Astrocyte of the spinal cord (primary cell): Measurements from ENCODE around the gene AHCYL1.

Experiments used
- DNase-seq: peaks from one replicate; pipeline ENCODE4 v3.0.0; 2011; ENCODE audit warnings: low read depth, low spot score
- H3K4me3 ChIP-seq: 2 replicates; pipeline ENCODE4 v1.5.1; 2011; ENCODE audit warnings: low read depth, mild to moderate bottlenecking, low read length, moderate library complexity
- in situ Hi-C: cut with HindIII; loops from 2 replicates; pipeline ENCODE4 v1.10.0; 2017; ENCODE audit warnings: low sequenced_read_pairs
- TF ChIP-seq, protein P1 (sequence below): IDR thresholded peaks from 2 replicates; pipeline ENCODE4 v1.5.1; 2012; ENCODE audit warnings: low read depth, mild to moderate bottlenecking, low read length, inconsistent platforms

Gene AHCYL1

DNA sequence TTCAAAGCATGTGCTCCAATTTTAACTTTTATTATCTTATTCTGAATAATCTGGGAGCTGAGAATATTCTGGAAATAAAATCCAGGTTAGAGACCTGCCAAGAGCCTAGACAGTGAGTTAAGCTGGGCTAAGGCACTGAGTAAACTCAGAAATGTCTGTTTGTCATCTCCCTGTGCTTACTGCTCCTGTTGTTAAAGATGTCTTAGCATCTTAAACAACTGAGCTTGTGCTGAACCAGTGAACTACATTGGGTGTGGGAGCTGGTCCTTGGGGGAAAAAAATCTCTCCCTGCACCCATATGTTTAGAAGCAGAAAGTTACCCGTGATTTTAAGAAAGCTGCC is 25.0 kb upstream of the AHCYL1 start:
- no peak overlapping the region for H3K4me3 ChIP-seq
- in situ Hi-C loops: no loop called here
- DNase-seq: no peak
- TF ChIP-seq, protein P1, sequence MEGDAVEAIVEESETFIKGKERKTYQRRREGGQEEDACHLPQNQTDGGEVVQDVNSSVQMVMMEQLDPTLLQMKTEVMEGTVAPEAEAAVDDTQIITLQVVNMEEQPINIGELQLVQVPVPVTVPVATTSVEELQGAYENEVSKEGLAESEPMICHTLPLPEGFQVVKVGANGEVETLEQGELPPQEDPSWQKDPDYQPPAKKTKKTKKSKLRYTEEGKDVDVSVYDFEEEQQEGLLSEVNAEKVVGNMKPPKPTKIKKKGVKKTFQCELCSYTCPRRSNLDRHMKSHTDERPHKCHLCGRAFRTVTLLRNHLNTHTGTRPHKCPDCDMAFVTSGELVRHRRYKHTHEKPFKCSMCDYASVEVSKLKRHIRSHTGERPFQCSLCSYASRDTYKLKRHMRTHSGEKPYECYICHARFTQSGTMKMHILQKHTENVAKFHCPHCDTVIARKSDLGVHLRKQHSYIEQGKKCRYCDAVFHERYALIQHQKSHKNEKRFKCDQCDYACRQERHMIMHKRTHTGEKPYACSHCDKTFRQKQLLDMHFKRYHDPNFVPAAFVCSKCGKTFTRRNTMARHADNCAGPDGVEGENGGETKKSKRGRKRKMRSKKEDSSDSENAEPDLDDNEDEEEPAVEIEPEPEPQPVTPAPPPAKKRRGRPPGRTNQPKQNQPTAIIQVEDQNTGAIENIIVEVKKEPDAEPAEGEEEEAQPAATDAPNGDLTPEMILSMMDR: no peak

DNA sequence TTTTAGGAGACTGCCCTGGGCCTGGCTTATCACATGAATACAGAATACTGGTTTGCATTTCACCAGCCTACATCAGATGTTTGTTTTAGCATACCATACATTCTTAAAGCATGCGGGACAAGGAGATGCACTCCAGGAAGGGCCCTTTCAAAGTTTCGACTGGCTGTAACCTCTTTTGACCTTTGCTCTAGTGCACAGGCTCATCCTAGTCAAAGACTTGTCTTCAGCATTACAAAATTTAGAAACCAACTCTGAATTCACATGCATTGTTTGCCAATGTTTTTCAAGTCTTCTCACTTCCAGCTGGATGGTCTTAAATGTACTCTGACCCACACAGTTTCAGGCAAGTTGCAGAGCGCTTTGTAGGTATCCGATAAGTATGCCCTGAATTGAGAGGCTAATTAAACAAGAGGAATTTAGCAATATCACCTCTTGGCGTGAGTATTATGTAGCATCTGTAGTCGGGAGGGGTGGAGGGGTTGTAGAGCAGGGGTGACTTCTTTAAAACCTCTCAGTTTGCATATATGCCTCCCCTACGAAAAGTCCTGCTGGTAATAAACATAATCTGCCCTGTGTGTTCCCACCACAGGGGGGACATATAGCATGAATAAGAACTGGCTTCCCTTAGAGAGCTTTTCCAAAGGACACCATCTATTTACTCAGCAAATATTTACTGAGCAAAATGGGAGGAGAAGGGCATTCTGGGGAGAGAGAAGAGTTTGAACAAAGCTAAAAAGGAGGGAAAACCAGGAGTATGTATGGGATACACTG is 24.4 kb upstream of the AHCYL1 start:
- H3K4me3 ChIP-seq: no peak overlapping the region
- TF ChIP-seq, protein P1: no peak
- peak; percentile 80 for DNase-seq
- in situ Hi-C loops: no loop called here

DNA sequence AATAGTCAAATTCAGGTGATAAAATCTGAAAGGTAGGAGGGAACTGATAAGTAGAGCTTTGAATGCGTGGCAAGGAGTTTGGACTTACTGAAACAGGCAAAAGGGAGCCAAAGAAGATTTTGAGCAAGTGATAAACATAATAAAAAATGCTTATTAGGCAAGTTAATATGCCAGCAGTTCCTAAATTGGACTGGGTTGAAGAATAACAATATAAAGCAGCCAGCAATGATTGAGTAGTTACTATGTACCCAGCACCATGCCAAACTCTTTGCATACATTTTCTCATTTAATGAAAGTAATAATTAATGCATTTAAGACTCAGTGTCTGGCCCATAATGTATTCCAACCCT is 23.8 kb upstream of the AHCYL1 start:
- in situ Hi-C loops: no loop called here
- no peak for DNase-seq
- TF ChIP-seq, protein P1: no peak
- H3K4me3 ChIP-seq: no peak overlapping the region

DNA sequence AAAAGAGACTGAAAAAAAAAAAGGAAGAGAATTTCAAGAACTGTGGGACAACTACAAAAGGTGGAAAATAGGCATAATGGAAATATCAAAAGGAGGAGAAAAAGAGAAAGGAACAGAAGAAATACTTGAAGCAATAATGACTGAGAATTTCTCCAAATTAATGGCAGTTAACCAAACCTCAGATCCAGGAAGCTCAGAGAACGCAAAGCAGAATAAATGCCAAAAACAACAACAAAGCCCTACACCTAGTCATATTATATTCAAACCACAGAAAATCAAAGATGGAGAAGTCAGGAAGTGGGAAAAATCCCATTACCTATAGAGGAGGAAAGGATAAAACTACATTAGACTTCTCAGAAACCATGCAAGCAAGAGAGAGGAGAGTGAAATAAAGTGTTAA is 20.7 kb upstream of the AHCYL1 start:
- in situ Hi-C loops: no loop called here
- DNase-seq: peak; percentile 61
- TF ChIP-seq, protein P1: no peak
- H3K4me3 ChIP-seq: no peak overlapping the region

DNA sequence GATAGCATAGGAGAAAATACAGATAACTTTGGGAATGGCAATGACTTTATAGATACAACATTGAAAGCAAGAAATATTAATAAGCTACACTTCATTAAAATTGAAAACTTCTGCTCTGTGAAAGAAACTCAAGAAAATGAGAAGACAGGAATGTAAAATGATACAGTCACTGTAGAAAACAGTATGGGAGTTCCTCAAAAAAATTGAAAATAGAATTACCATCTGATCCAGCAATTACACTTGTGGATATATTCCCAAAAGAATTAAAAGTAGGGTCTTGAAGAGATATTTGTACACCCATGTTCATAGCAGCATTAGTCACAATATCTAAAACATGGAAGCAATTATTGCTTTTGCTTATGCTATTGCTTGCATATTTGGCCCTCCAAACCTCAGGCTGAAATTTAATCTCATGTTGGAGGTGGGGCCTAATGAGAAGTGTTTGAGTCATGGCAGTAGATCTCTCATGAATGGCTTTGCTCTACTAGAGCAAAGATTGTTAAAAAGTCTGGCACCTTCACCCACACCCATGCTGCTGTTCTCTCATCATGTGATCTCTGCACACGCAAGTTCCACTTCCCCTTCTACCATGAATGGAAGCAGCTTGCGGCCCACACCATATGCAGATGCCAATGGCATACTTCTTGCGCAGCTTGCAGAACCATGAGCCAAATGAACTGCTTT is 15.3 kb upstream of the AHCYL1 start:
- peak; percentile 63 for DNase-seq
- in situ Hi-C loops: no loop called here
- H3K4me3 ChIP-seq: no peak overlapping the region
- TF ChIP-seq, protein P1: no peak

DNA sequence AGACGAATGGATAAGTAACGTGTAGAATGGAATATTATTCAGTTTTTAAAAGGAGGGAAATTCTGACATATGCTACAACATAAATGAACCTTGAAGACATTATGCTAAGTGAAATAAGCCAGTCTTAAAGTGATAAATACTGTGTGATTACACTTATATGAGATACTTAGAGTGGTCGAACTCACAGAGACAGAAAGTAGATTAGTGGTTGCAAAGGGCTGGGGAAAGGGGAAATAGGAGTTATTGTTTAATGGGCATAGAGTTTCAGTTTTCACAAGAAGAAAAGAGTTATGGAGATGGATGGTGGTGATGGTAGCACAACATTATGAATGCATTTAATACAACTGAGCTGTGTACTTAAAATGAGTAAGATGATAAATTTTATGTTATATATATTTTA is 14.7 kb upstream of the AHCYL1 start:
- in situ Hi-C loops: no loop called here

More for the DNA sequence above, 14.7 kb upstream of the AHCYL1 start:
- TF ChIP-seq, protein P1: no peak
- DNase-seq: no peak
- H3K4me3 ChIP-seq: no peak overlapping the region
